HG02852 (cell line): Measurements from ENCODE around the gene POP7.

ENCODE experiments used
- ATAC-seq: cut with Tn5 transposase; IDR thresholded peaks from one replicate; pipeline ENCODE4 v1.9.1; 2021; ENCODE audit warnings: mild to moderate bottlenecking, moderate library complexity; ENCODE audit not compliant: unreplicated experiment

The POP7 gene

GRCh38 chr7:100678291-100678984 lies 27.5 kb upstream of the POP7 start:
- no peak for ATAC-seq

- no peak for ATAC-seq
Observed at GRCh38 chr7:100679129-100679926, 26.6 kb upstream of the POP7 start.

GRCh38 chr7:100679927-100680575 lies 25.9 kb upstream of the POP7 start:
- ATAC-seq, result no peak

- no peak for ATAC-seq
Observed at GRCh38 chr7:100680576-100681271, 25.2 kb upstream of the POP7 start.

GRCh38 chr7:100681491-100682227 lies 24.3 kb upstream of the POP7 start:
- no peak for ATAC-seq

- ATAC-seq, result no peak
Observed at GRCh38 chr7:100682228-100682741, 23.6 kb upstream of the POP7 start.

GRCh38 chr7:100682991-100683658 lies 22.8 kb upstream of the POP7 start:
- ATAC-seq, result no peak

- ATAC-seq, result no peak
Observed at GRCh38 chr7:100683659-100684533, 22.0 kb upstream of the POP7 start.

GRCh38 chr7:100684534-100685042 lies 21.3 kb upstream of the POP7 start:
- ATAC-seq, result no peak

GRCh38 chr7:100685049-100685605 lies 20.8 kb upstream of the POP7 start:
- ATAC-seq, result no peak

- ATAC-seq, result no peak
Observed at GRCh38 chr7:100685631-100686145, 20.2 kb upstream of the POP7 start.

GRCh38 chr7:100686201-100686821 lies 19.6 kb upstream of the POP7 start:
- ATAC-seq, result no peak

- ATAC-seq, result no peak
Observed at GRCh38 chr7:100686822-100687211, 19.1 kb upstream of the POP7 start.

- ATAC-seq, result no peak
Observed at GRCh38 chr7:100687261-100687660, 18.7 kb upstream of the POP7 start.

GRCh38 chr7:100687751-100688300 lies 18.1 kb upstream of the POP7 start:
- no peak for ATAC-seq

GRCh38 chr7:100688326-100688860 lies 17.5 kb upstream of the POP7 start:
- no peak for ATAC-seq
